T-cell (primary cell): ENCODE results near the gene EPB41L4B. TPM values are rescaled to one million over a fixed set of nuclear protein-coding genes. Genes with fewer than 3 reads are reported as not detected.
A peak's percentile ranks its signal among the peaks of the same experiment; 100 is the strongest.

Source experiments
- ATAC-seq, 4 experiments: fragments of 200-7000 bp in 3 of 4; fragments of 150-1000 bp in 1 of 4; cut with Tn5 transposase; replicated peaks in 1 of 4; 1 replicate in 3 of 4; 2 replicates in 1 of 4; pipeline ENCODE4 v1.10.0; 2021; ENCODE audit warnings: moderate library complexity in 3 of 4, mild to moderate bottlenecking in 2 of 4, moderate number of reproducible peaks in 1 of 4
- CTCF ChIA-PET, 2 donors: fragments of 300-600 bp; sonication (Branson Sonifier 250); formaldehyde crosslinking; loops; one replicate each; lab custom pipeline; 2022; ENCODE audit warnings: antibody characterized with exemption in 2 of 2; lab: Charles Lee
- POLR2A ChIA-PET, 2 donors: fragments of 300-600 bp; sonication (Branson Sonifier 250); formaldehyde crosslinking; loops; one replicate each; lab custom pipeline; 2022; ENCODE audit warnings: antibody characterized with exemption in 2 of 2; lab: Charles Lee
- DNase-seq, 35 experiments: peaks; one replicate each; pipeline versions ENCODE4 v3.0.0 to v3.0.0-alpha.2; 2013 to 2023
- H3K27ac ChIP-seq: one replicate; pipeline ENCODE4 v1.5.1; 2013; ENCODE audit warnings: low read length
- H3K27me3 ChIP-seq, 2 experiments: replicated peaks in 1 of 2; 1 replicate in 1 of 2; 2 replicates in 1 of 2; pipeline versions ENCODE4 v1.6.1 to v1.7.0; 2013; ENCODE audit warnings: low read length in 1 of 2, mixed read lengths in 1 of 2; ENCODE audit not compliant: control insufficient read depth in 2 of 2, insufficient read depth in 2 of 2; ENCODE audit errors: extremely low read depth in 1 of 2
- H3K36me3 ChIP-seq, 2 donors: 1 replicate in 1 of 2; 2 replicates in 1 of 2; pipeline versions ENCODE4 v1.6.1 to v1.7.0; 2013; ENCODE audit warnings: low read length in 1 of 2; ENCODE audit not compliant: control insufficient read depth in 2 of 2, insufficient read depth in 1 of 2; ENCODE audit errors: extremely low read depth in 1 of 2
- H3K4me1 ChIP-seq, 2 experiments: 1 replicate in 1 of 2; 2 replicates in 1 of 2; pipeline versions ENCODE4 v1.6.1 to v1.7.0; 2013; ENCODE audit warnings: low read length in 2 of 2, mixed read lengths in 1 of 2; ENCODE audit not compliant: insufficient read depth in 2 of 2, control insufficient read depth in 1 of 2; ENCODE audit errors: extremely low read depth in 1 of 2
- H3K4me3 ChIP-seq, 2 donors: 1 replicate in 1 of 2; 2 replicates in 1 of 2; pipeline versions ENCODE4 v1.5.1 to v1.7.0; 2013; ENCODE audit warnings: mild to moderate bottlenecking in 2 of 2, low read length in 1 of 2, moderate library complexity in 1 of 2; ENCODE audit not compliant: control insufficient read depth in 1 of 2; ENCODE audit errors: extremely low read depth in 1 of 2
- H3K9me3 ChIP-seq: 2 replicates; pipeline ENCODE4 v1.7.0; 2013
- H3K27ac Mint-ChIP-seq, 2 donors: one replicate each; pipeline ENCODE4 v1.8.0; 2020 to 2021; ENCODE audit warnings: mild to moderate bottlenecking in 2 of 2, mixed read lengths in 2 of 2
- H3K27me3 Mint-ChIP-seq, 2 donors: one replicate each; pipeline ENCODE4 v1.8.0; 2021 to 2022; ENCODE audit warnings: mixed read lengths in 2 of 2
- H3K36me3 Mint-ChIP-seq: one replicate; pipeline ENCODE4 v1.8.0; 2021; ENCODE audit warnings: mixed read lengths
- H3K4me1 Mint-ChIP-seq, 3 donors: one replicate each; pipeline ENCODE4 v1.8.0; 2020 to 2022; ENCODE audit warnings: mixed read lengths in 3 of 3, mild to moderate bottlenecking in 1 of 3
- H3K4me3 Mint-ChIP-seq, 3 donors: one replicate each; pipeline ENCODE4 v1.8.0; 2020 to 2022; ENCODE audit warnings: mild to moderate bottlenecking in 3 of 3, mixed read lengths in 3 of 3, moderate library complexity in 3 of 3
- H3K9me3 Mint-ChIP-seq, 3 donors: one replicate each; pipeline ENCODE4 v1.8.0; 2020 to 2022; ENCODE audit warnings: mixed read lengths in 3 of 3
- WGBS: methylation state at CpG from one replicate; pipeline ENCODE4 v1.1.5; 2013; ENCODE audit warnings: missing lambda C conversion rate; ENCODE audit not compliant: insufficient coverage; 5-methylcytosine and 5-hydroxymethylcytosine counted together
- total RNA-seq, 35 experiments: library from RNA in 6 of 35; stranded (reverse) in 6 of 35; fragments of 120-200 nt in 1 of 35; gene quantifications; one replicate each; pipeline versions ENCODE4 v1.2.1 to v1.2.4 and lab custom pipeline; 2013 to 2026

EPB41L4B gene
- total RNA-seq, 5 donors from 2014 or later (not counting 1 experiment from before 2014, with no cell fraction given): 0.16 to 0.26 (median 0.16) TPM; not detected in 2

GRCh38 chr9:109191746-109192145, 129.1 kb downstream of the EPB41L4B start:
- Histone ChIP-seq H3K4me3 (no peak overlapping the region), H3K27me3 (peaks cover 0 to 3% of the 10 kb centered on the region in 2 experiments), H3K27ac (no peak overlapping the region), H3K36me3 (no peaks in the 10 kb centered on the region), H3K4me1 (no peaks in the 10 kb centered on the region), H3K9me3 (no peaks in the 10 kb centered on the region)
- CTCF ChIA-PET: no interaction called here
- Mint-ChIP-seq H3K9me3 (no peaks in the 10 kb centered on the region), H3K4me1 (no peaks in the 10 kb centered on the region), H3K36me3 (no peaks in the 10 kb centered on the region), H3K27me3 (peaks cover 0 to 4% of the 10 kb centered on the region in 2 donors), H3K27ac (no peak overlapping the region), H3K4me3 (no peak overlapping the region)
- no peak for ATAC-seq
- WGBS: 75% methylated on average over 8 of the region's 9 CpGs
- POLR2A ChIA-PET: no interaction called here
- no peak for DNase-seq

DNA sequence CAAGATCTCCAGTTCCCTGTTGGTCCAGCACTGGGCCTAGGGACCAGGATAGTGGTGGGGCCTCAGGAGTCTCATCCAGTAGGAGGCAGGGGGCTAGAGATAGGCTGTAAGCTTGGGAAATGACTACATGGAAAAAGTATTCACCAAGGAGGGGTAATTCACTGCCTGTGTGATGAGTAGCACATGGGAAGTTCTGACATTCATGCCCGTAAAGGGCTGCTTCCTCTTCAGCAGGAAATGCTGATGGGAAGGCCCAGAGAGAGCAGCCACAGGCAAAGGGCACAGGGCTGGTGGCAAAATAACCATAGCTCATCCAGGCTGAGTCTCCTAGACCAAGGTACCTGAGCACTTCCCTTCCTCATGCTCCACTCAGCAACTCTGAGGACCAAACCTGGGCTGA, 130.7 kb downstream of the EPB41L4B start:
- CTCF ChIA-PET: no interaction called here
- H3K27me3 ChIP-seq: peaks cover 0 to 6% of the 10 kb centered on the region in 2 experiments
- Mint-ChIP-seq H3K27me3 (peaks cover 2 to 4% of the 10 kb centered on the region in 2 donors), H3K4me1 (no peaks in the 10 kb centered on the region), H3K27ac (no peak overlapping the region), H3K4me3 (no peak overlapping the region), H3K9me3 (no peaks in the 10 kb centered on the region), H3K36me3 (no peaks in the 10 kb centered on the region)
- H3K9me3 ChIP-seq: no peaks in the 10 kb centered on the region
- no peak for DNase-seq
- no peak overlapping the region for H3K4me3 ChIP-seq
- H3K27ac ChIP-seq: no peak overlapping the region
- POLR2A ChIA-PET: no interaction called here
- no CpG with 5 or more reads among the region's 1 CpG for WGBS
- no peak for ATAC-seq
- H3K36me3 ChIP-seq: no peaks in the 10 kb centered on the region
- H3K4me1 ChIP-seq: no peaks in the 10 kb centered on the region

GRCh38 chr9:109186857-109187520, 133.9 kb downstream of the EPB41L4B start:
- H3K36me3 Mint-ChIP-seq: no peaks in the 10 kb centered on the region
- peaks cover 2 to 4% of the 10 kb centered on the region in 2 donors for H3K27me3 Mint-ChIP-seq
- ChIA-PET POLR2A (no interaction called here), CTCF (no interaction called here)
- Histone ChIP-seq H3K9me3 (no peaks in the 10 kb centered on the region), H3K4me3 (no peak overlapping the region), H3K36me3 (no peaks in the 10 kb centered on the region), H3K27ac (no peak overlapping the region), H3K27me3 (peaks cover 0 to 9% of the 10 kb centered on the region in 2 experiments), H3K4me1 (no peaks in the 10 kb centered on the region)
- ATAC-seq (no peak), DNase-seq (no peak)
- H3K4me3 Mint-ChIP-seq: no peak overlapping the region
- 95% methylated on average over 3 of the region's 9 CpGs for WGBS
- H3K9me3 Mint-ChIP-seq: no peaks in the 10 kb centered on the region
- H3K4me1 Mint-ChIP-seq: peaks cover 0 to 2% (median under 1%) of the 10 kb centered on the region in 3 donors
- no peak overlapping the region for H3K27ac Mint-ChIP-seq

DNA sequence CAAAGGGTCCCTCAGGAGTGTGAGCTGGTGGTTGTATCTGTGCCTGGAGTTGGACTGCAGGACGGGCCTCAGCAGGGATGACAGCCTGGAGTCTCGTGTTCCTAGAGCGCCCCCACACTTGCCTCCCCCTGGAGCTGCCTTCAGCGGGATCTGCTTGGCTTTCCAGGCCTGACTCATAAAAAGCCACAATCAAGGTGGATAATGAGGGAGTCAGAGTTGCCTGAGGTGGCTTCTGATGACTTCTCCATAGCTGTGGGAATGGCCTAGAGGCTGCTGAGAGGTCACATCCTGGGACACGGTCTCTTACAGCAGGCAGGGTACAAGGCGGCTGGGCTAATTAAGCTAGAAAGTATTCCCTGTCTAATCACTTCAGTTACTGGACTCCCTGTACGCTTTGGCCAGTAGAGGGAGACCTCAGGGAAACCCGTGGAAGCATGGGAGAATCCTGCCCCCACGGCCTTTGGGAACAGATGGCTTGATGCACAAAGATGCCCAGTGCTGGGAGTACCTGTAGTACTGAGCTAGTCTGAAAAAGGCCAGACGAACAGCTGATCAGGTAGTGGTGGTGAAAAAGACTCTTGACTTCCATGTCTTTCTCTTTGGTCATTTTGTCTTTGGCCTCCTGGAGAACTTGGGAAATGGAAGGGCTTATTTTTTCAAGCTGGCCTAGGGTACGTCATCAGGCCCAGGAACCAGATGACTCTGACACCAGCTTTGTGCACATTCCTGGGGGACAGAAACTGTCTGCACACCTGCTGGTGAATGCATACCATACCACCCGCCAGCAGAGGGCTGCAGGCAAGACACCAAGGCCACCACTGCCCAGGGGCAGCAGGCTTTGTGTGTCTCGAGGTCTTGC, 137.7 kb downstream of the EPB41L4B start:
- WGBS: 54% methylated on average over 7 of the region's 13 CpGs
- CTCF ChIA-PET: no interaction called here

DNA sequence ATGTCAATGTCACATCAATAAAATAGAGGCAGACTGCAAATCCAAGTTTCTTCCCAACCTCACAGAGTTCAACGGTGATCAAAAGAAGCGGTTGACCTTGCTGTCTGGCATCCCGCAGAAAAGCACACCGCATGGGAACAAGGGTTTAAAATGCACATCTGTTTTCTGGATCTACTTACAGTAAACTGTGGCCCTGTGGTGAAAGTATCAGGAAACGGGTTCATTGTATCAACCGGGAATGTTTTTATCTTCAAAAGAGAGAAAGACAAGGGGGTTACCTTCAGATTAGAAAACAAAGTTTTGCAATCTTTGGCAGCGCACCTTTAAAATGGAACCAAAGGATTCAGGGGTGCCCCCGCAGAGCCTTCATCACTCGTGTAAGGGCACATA, 138.3 kb downstream of the EPB41L4B start:
- 93% methylated on average over 3 of the region's 9 CpGs for WGBS
- Mint-ChIP-seq H3K27me3 (peaks cover 2 to 4% of the 10 kb centered on the region in 2 donors), H3K9me3 (no peaks in the 10 kb centered on the region), H3K4me3 (no peak overlapping the region), H3K27ac (no peak overlapping the region), H3K4me1 (peaks cover 12 to 18% (median 13%) of the 10 kb centered on the region in 3 donors), H3K36me3 (no peaks in the 10 kb centered on the region)
- H3K9me3 ChIP-seq: no peaks in the 10 kb centered on the region
- ATAC-seq (no peak), DNase-seq (no peak)
- ChIA-PET CTCF (no interaction called here), POLR2A (no interaction called here)
- H3K27me3 ChIP-seq: peaks cover 0 to 13% of the 10 kb centered on the region in 2 experiments
- no peaks in the 10 kb centered on the region for H3K36me3 ChIP-seq
- no peak overlapping the region for H3K4me3 ChIP-seq
- no peak overlapping the region for H3K27ac ChIP-seq
- peaks cover 6 to 13% of the 10 kb centered on the region in 2 experiments for H3K4me1 ChIP-seq

More for the DNA sequence above, 137.7 kb downstream of the EPB41L4B start:
- ATAC-seq: no peak
- H3K4me3 Mint-ChIP-seq: no peak overlapping the region
- H3K4me3 ChIP-seq: no peak overlapping the region
- no peak overlapping the region for H3K27ac Mint-ChIP-seq
- H3K4me1 Mint-ChIP-seq: peaks cover 12 to 18% (median 13%) of the 10 kb centered on the region in 3 donors
- H3K9me3 ChIP-seq: no peaks in the 10 kb centered on the region
- no peaks in the 10 kb centered on the region for H3K9me3 Mint-ChIP-seq
- H3K27ac ChIP-seq: no peak overlapping the region
- H3K4me1 ChIP-seq: peaks cover 6 to 13% of the 10 kb centered on the region in 2 experiments
- POLR2A ChIA-PET: no interaction called here
- peaks cover 0 to 13% of the 10 kb centered on the region in 2 experiments for H3K27me3 ChIP-seq
- peaks cover 2 to 4% of the 10 kb centered on the region in 2 donors for H3K27me3 Mint-ChIP-seq
- H3K36me3 ChIP-seq: no peaks in the 10 kb centered on the region
- no peaks in the 10 kb centered on the region for H3K36me3 Mint-ChIP-seq
- DNase-seq: no peak

- peak in 10 of 35 experiments; percentile 0 to 39 (median 7) for DNase-seq
- Histone ChIP-seq H3K27ac (no peak overlapping the region), H3K4me3 (no peak overlapping the region), H3K36me3 (no peaks in the 10 kb centered on the region), H3K27me3 (peaks cover 0 to 13% of the 10 kb centered on the region in 2 experiments), H3K9me3 (no peaks in the 10 kb centered on the region), H3K4me1 (peaks cover 6 to 13% of the 10 kb centered on the region in 2 experiments)
- no CpG with 5 or more reads among the region's 1 CpG for WGBS
- peaks cover 12 to 18% (median 13%) of the 10 kb centered on the region in 3 donors for H3K4me1 Mint-ChIP-seq
- peak; percentile 51 to 93 (median 70) for ATAC-seq
- H3K27me3 Mint-ChIP-seq: peaks cover 0 to 2% of the 10 kb centered on the region in 2 donors
- ChIA-PET POLR2A (no interaction called here), CTCF (interaction anchor here in 1 of 2 donors (0.6 kb wide), 1 partner anchor 30 kb away, joined by 3 read pairs; no protein-coding TSS in a partner anchor)
- peak overlapping the region in 1 of 2 donors; percentile 48 for H3K27ac Mint-ChIP-seq
- H3K4me3 Mint-ChIP-seq: no peak overlapping the region
- H3K36me3 Mint-ChIP-seq: no peaks in the 10 kb centered on the region
- no peaks in the 10 kb centered on the region for H3K9me3 Mint-ChIP-seq
These were observed 139.6 kb downstream of the EPB41L4B start for GRCh38 chr9:109181284-109181683.
